Activated CD8-positive, alpha-beta memory T cell treated with anti-CD3 and anti-CD28 coated beads, Interleukin-2, amount 50 U/mL, for 24 hours (primary cell): ENCODE data around the gene DMKN.
"Not testable (repeated sequence)": the region's sequence is repeated elsewhere in the genome, so short reads cannot be mapped to it uniquely, and the experiment has no call there.

Source experiments
- DNase-seq: peaks from one replicate; pipeline ENCODE4 v3.0.0-alpha.2; 2020; ENCODE audit errors: extremely low read depth

The DMKN gene

GRCh38 chr19:35497406-35497805 is 16.0 kb downstream of the DMKN start:
- no peak for DNase-seq

GRCh38 chr19:35495107-35496064 is 18.1 kb downstream of the DMKN start:
- peak; percentile 53 for DNase-seq

GRCh38 chr19:35493971-35494370 is 19.5 kb downstream of the DMKN start:
- DNase-seq, result no peak

GRCh38 chr19:35491836-35492360 is 21.6 kb downstream of the DMKN start:
- DNase-seq, result no peak

GRCh38 chr19:35490364-35490763 is 23.1 kb downstream of the DMKN start, which contains the start of gene KRTDAP:
Gene KRTDAP, minus strand, starts transcription at chr19:35490464. Its CDS starts 22 bp downstream, at chr19:35490442.
- DNase-seq, result no peak

GRCh38 chr19:35488677-35489076 is 24.8 kb downstream of the DMKN start:
- DNase-seq, result no peak

- DNase-seq, result no peak
Measured at GRCh38 chr19:35487656-35488182, 25.7 kb downstream of the DMKN start.

GRCh38 chr19:35486268-35486708 is 27.2 kb downstream of the DMKN start:
- no peak for DNase-seq

- DNase-seq, result no peak
Measured at GRCh38 chr19:35484252-35485036, 29.0 kb downstream of the DMKN start.

- no peak for DNase-seq
Measured at GRCh38 chr19:35483089-35483488, 30.4 kb downstream of the DMKN start.

GRCh38 chr19:35478794-35479677 is 34.4 kb downstream of the DMKN start:
- DNase-seq, result no peak

GRCh38 chr19:35476149-35476548 is 37.3 kb downstream of the DMKN start:
- DNase-seq, result no peak

GRCh38 chr19:35474594-35474993 is 38.9 kb downstream of the DMKN start:
- not testable (repeated sequence) for DNase-seq

- no peak for DNase-seq
Measured at GRCh38 chr19:35474104-35474503, 39.3 kb downstream of the DMKN start.

- no peak for DNase-seq
Measured at GRCh38 chr19:35471946-35472345, 41.5 kb downstream of the DMKN start.

GRCh38 chr19:35471075-35471474 is 42.4 kb downstream of the DMKN start:
- not testable (repeated sequence) for DNase-seq

- no peak for DNase-seq
Measured at GRCh38 chr19:35470128-35470527, 43.3 kb downstream of the DMKN start.

GRCh38 chr19:35468637-35469036 is 44.8 kb downstream of the DMKN start:
- no peak for DNase-seq

GRCh38 chr19:35466259-35466658 is 47.2 kb downstream of the DMKN start:
- DNase-seq, result no peak

GRCh38 chr19:35462956-35463355 is 50.5 kb downstream of the DMKN start:
- DNase-seq, result not testable (repeated sequence)

GRCh38 chr19:35462476-35462953 is 50.9 kb downstream of the DMKN start:
- no peak for DNase-seq
